Measurements from ENCODE around the gene TYK2. TPM values are rescaled to one million over a fixed set of nuclear protein-coding genes. Genes with fewer than 3 reads are reported as not detected.

Gene TYK2
- total and polyA plus RNA-seq, 9 of the 15 experiments (the other 6 are each of a cell fraction or from before 2014, with no cell fraction given) = 15.0 to 182 (median 85.9) TPM

DNA sequence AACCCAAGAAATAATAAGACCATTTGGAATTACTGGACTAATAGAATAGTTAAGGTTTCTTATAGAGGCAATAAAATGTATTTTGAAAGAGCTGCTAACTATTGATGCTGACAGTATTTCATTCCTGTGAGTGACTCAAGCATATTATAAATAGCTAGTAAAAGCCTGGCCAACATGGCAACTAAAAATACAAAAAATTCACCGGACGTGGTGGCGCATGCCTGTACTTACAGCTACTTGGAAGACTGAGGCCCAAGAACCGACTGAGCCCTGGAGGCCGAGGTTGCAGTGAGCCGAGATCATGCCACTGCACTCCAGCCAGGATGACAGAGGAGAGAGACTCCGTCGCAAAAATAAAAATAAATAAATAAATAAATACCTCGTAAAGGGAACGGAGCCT lies 35.6 kb downstream of the TYK2 start (continued):
- TF ChIP-seq RBM14 (IDR thresholded peaks at IDR 0.05; ENCODE audit: borderline replicate concordance, insufficient read depth, low read depth, low read length) (no peak), ZNF644 (tag; IDR thresholded peaks at IDR 0.05; ENCODE audit: low read depth) (no peak), MYNN (IDR thresholded peaks at IDR 0.05) (no peak), MYNN (CRISPR knock-in tag; IDR thresholded peaks at IDR 0.05) (no peak), BRD9 (IDR thresholded peaks at IDR 0.05; ENCODE audit: low read depth, partially characterized antibody) (no peak), CAMTA2 (CRISPR knock-in tag; conservative IDR thresholded peaks at IDR 0.05) (no peak), ZNF280B (CRISPR knock-in tag; IDR thresholded peaks at IDR 0.05) (no peak)

GRCh38 chr19:10343495-10343894 lies 36.9 kb downstream of the TYK2 start:
- CTCF ChIA-PET (ENCODE audit: low intra/inter-chr PET ratio) = no interaction called here
- Histone ChIP-seq H2AFZ (ENCODE audit: low read depth, low read length) (no peak overlapping the region), H3K4me2 (ENCODE audit: insufficient read depth, low read length) (no peak overlapping the region), H3K9ac (ENCODE audit: insufficient read depth in 1 of 2, low read depth in 2 of 2, low read length in 2 of 2) (no peak overlapping the region), H4K20me1 (replicated peaks; ENCODE audit: control insufficient read depth, insufficient read depth, low read length) (no peaks in the 10 kb centered on the region), H3K4me1 (replicated peaks in 1 of 2; ENCODE audit: control insufficient read depth in 2 of 2, insufficient read depth in 2 of 2, low read length in 2 of 2) (peaks cover 0 to 14% of the 10 kb centered on the region in 2 experiments; a peak in 3 of 5 replicates), H3K9me3 (replicated peaks; ENCODE audit: control insufficient read depth, insufficient read depth, low read depth, low read length) (no peaks in the 10 kb centered on the region), H3K79me2 (ENCODE audit: control insufficient read depth, insufficient read depth, low read length) (no peaks in the 10 kb centered on the region), H3K9me1 (ENCODE audit: control insufficient read depth, insufficient read depth, low read length) (no peaks in the 10 kb centered on the region), H3K27me3 (ENCODE audit: control insufficient read depth in 2 of 2, insufficient read depth in 2 of 2, low read length in 2 of 2) (no peaks in the 10 kb centered on the region), H3K36me3 (ENCODE audit: control insufficient read depth, insufficient read depth, low read length) (no peaks in the 10 kb centered on the region), H3K4me3 (no peak overlapping the region), H3K27ac (ENCODE audit: extremely low read depth, low read depth, low read length) (no peak overlapping the region)
- in situ Hi-C loops (cut with MboI) = no loop called here
- WGBS (ENCODE audit: insufficient coverage, low coverage, missing lambda C conversion rate) = 18% methylated on average over 2 of the region's 2 CpGs
- ATAC-seq (no peak), DNase-seq (ENCODE audit: extremely low read depth in 1 of 4, low spot score in 3 of 4) (no peak), FAIRE-seq (no peak)
- POLR2A ChIA-PET = interaction anchor here (0.8 to 3.4 kb wide), 5 partner anchors 9 to 56 kb away, joined by 3 to 29 read pairs (median 3); partner anchors contain the start of gene RAVER1
- intact Hi-C loops (cut with micrococcal nuclease) = no loop called here
- BruUV-seq (replicated peaks) = no TSS peak
- TF ChIP-seq ZNF324 (CRISPR knock-in tag; IDR thresholded peaks at IDR 0.05) (no peak), ZNF699 (CRISPR knock-in tag; IDR thresholded peaks at IDR 0.05; ENCODE audit: insufficient replicate concordance) (no peak), MYC (IDR thresholded peaks at IDR 0.05; ENCODE audit: low read depth, low read length) (no peak), MYC (CRISPR knock-in tag; IDR thresholded peaks at IDR 0.05; ENCODE audit: borderline replicate concordance, low read depth) (no peak), HIVEP1 (CRISPR knock-in tag; IDR thresholded peaks at IDR 0.05) (no peak), ELF2 (CRISPR knock-in tag; IDR thresholded peaks at IDR 0.05) (no peak), PRMT5 (CRISPR knock-in tag; IDR thresholded peaks at IDR 0.05) (no peak), SMARCA4 (IDR thresholded peaks at IDR 0.05) (no peak), ZNF224 (CRISPR knock-in tag; IDR thresholded peaks at IDR 0.05) (no peak), SMAD2 (IDR thresholded peaks at IDR 0.05; ENCODE audit: low read depth, low read length) (no peak), KDM1A (IDR thresholded peaks at IDR 0.05) (no peak), DMBX1 (CRISPR knock-in tag; IDR thresholded peaks at IDR 0.05; ENCODE audit: borderline replicate concordance) (no peak), TRIM24 (IDR thresholded peaks at IDR 0.05) (no peak), GATAD2A (IDR thresholded peaks at IDR 0.05) (no peak)
- TF ChIP-seq, protein P1, sequence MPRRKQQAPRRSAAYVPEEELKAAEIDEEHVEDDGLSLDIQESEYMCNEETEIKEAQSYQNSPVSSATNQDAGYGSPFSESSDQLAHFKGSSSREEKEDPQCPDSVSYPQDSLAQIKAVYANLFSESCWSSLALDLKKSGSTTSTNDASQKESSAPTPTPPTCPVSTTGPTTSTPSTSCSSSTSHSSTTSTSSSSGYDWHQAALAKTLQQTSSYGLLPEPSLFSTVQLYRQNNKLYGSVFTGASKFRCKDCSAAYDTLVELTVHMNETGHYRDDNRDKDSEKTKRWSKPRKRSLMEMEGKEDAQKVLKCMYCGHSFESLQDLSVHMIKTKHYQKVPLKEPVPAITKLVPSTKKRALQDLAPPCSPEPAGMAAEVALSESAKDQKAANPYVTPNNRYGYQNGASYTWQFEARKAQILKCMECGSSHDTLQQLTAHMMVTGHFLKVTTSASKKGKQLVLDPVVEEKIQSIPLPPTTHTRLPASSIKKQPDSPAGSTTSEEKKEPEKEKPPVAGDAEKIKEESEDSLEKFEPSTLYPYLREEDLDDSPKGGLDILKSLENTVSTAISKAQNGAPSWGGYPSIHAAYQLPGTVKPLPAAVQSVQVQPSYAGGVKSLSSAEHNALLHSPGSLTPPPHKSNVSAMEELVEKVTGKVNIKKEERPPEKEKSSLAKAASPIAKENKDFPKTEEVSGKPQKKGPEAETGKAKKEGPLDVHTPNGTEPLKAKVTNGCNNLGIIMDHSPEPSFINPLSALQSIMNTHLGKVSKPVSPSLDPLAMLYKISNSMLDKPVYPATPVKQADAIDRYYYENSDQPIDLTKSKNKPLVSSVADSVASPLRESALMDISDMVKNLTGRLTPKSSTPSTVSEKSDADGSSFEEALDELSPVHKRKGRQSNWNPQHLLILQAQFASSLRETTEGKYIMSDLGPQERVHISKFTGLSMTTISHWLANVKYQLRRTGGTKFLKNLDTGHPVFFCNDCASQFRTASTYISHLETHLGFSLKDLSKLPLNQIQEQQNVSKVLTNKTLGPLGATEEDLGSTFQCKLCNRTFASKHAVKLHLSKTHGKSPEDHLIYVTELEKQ (CRISPR knock-in tag; IDR thresholded peaks at IDR 0.05) = no peak

All from K562 (cell line).